ENCODE data around the gene ADCY2. TPM values are rescaled to one million over a fixed set of nuclear protein-coding genes. Genes with fewer than 3 reads are reported as not detected.

The ADCY2 gene
- total and polyA plus RNA-seq, 2 of the 13 experiments (the other 11 are each of a cell fraction or from before 2014, with no cell fraction given) = not detected

GRCh38 chr5:7673658-7674057, 277.7 kb downstream of the ADCY2 start:
- H3K4me1 ChIP-seq (ENCODE audit: insufficient read depth, low read length) = no peaks in the 10 kb centered on the region
- WGBS (ENCODE audit: low lambda C conversion rate) = 6% methylated on average over 7 of the region's 7 CpGs
- H3K4me3 ChIP-seq (replicated peaks in 1 of 3; ENCODE audit: insufficient read depth in 1 of 3, low read depth in 2 of 3, low read length in 3 of 3) = no peak overlapping the region
- FAIRE-seq = no peak
- ATAC-seq = no peak
- no TSS peak for BruUV-seq (replicated peaks)
- TF ChIP-seq ERF (CRISPR knock-in tag; IDR thresholded peaks at IDR 0.05) (no peak), NBN (conservative IDR thresholded peaks at IDR 0.05) (no peak), ZNF414 (CRISPR knock-in tag; IDR thresholded peaks at IDR 0.05) (no peak), JDP2 (CRISPR knock-in tag; IDR thresholded peaks at IDR 0.05; ENCODE audit: borderline replicate concordance) (no peak), ZNF496 (CRISPR knock-in tag; IDR thresholded peaks at IDR 0.05; ENCODE audit: insufficient replicate concordance) (no peak), ZNF296 (CRISPR knock-in tag; conservative IDR thresholded peaks at IDR 0.05) (no peak), ZBTB39 (CRISPR knock-in tag; IDR thresholded peaks at IDR 0.05) (no peak), ZNF331 (CRISPR knock-in tag; IDR thresholded peaks at IDR 0.05) (no peak), ZNF274 (CRISPR knock-in tag; IDR thresholded peaks at IDR 0.05) (no peak), GLMP (CRISPR knock-in tag; IDR thresholded peaks at IDR 0.05; ENCODE audit: borderline replicate concordance) (no peak), RELA (CRISPR knock-in tag; IDR thresholded peaks at IDR 0.05) (no peak), ZNF136 (CRISPR knock-in tag; IDR thresholded peaks at IDR 0.05; ENCODE audit: low read depth) (no peak), SIX1 (CRISPR knock-in tag; IDR thresholded peaks at IDR 0.05; ENCODE audit: borderline replicate concordance) (no peak)
- no peaks in the 10 kb centered on the region for H4K20me1 ChIP-seq (ENCODE audit: insufficient read depth, low read length)
- no peak overlapping the region for H3K4me2 ChIP-seq (ENCODE audit: low read depth, low read length)
- no peaks in the 10 kb centered on the region for H3K27me3 ChIP-seq (ENCODE audit: control insufficient read depth in 1 of 2, insufficient read depth in 2 of 2, low read length in 2 of 2)
- H3K9me3 ChIP-seq (ENCODE audit: low read length) = no peaks in the 10 kb centered on the region
- CTCF ChIA-PET (ENCODE audit: low intra/inter-chr PET ratio, low total read pairs) = no interaction called here
- intact Hi-C loops (cut with micrococcal nuclease; ENCODE audit: unreplicated experiment) (no loop called here), in situ Hi-C loops (cut with HindIII; ENCODE audit: extremely low pct_ligation_motif_present, low pct_unique_long_range_greater_than_20kb) (no loop called here)
- H3K36me3 ChIP-seq (replicated peaks in 1 of 2; ENCODE audit: control insufficient read depth in 1 of 2, insufficient read depth in 2 of 2, low read length in 2 of 2) = no peaks in the 10 kb centered on the region
- no peak for DNase-seq (ENCODE audit: low spot score)
- no peak overlapping the region for H3K9ac ChIP-seq (ENCODE audit: insufficient read depth, low read depth, low read length)
- H2AFZ ChIP-seq (ENCODE audit: low read length) = no peak overlapping the region
- no peak overlapping the region for H3K27ac ChIP-seq (ENCODE audit: extremely low read length, insufficient read depth, low read length)
- H3K79me2 ChIP-seq (ENCODE audit: insufficient read depth, low read length) = no peaks in the 10 kb centered on the region
- POLR2A ChIA-PET = no interaction called here
